GM12878 (cell line): ENCODE data around the gene PTCRA. TPM values are rescaled to one million over a fixed set of nuclear protein-coding genes. Genes with fewer than 3 reads are reported as not detected.

Experiments
- ATF2 ChIP-seq: IDR thresholded peaks from 2 replicates; pipeline ENCODE4 v1.6.1; 2012; ENCODE audit warnings: low read length, inconsistent platforms
- HDGF ChIP-seq: fragments of 450-650 bp; IDR thresholded peaks from 2 replicates; pipeline ENCODE4 v1.6.1; 2016; ENCODE audit warnings: antibody characterized with exemption
- IRF4 ChIP-seq: IDR thresholded peaks from 2 replicates; pipeline ENCODE4 v1.6.1; 2011; ENCODE audit warnings: low read depth, low read length
- NRF1 ChIP-seq: conservative IDR thresholded peaks from 2 replicates; pipeline ENCODE4 v1.6.1; 2011; ENCODE audit warnings: mild to moderate bottlenecking, low read depth, low read length, improper control_type of control experiment
- RAD51 ChIP-seq: fragments of 450-650 bp; IDR thresholded peaks from 2 replicates; pipeline ENCODE4 v1.6.1; 2016; ENCODE audit warnings: moderate library complexity, mild to moderate bottlenecking, inconsistent platforms
- SMARCA5 ChIP-seq: fragments of 450-650 bp; IDR thresholded peaks from 2 replicates; pipeline ENCODE4 v1.6.1; 2017; ENCODE audit warnings: mild to moderate bottlenecking
- polyA plus RNA-seq, 11 experiments: library from polyadenylated mRNA; depleted of rRNA in 4 of 11; unstranded in 6 of 11; stranded (reverse) in 5 of 11; fragments of >200 nt; fragmentation: Nextera tagmentation in 4 of 11; fragmentation: Illumina TruSeq in 1 of 11; extraction: Ambion mirVana in 4 of 11; extraction: Trizol in 1 of 11; gene quantifications; 1 replicate in 1 of 11; 2 replicates in 10 of 11; pipeline versions ENCODE4 v1.2.1 to v1.2.3, GENCODE V29; 2011 to 2016; ENCODE audit warnings: inconsistent platforms in 2 of 11, missing spikeins in 2 of 11, low read depth in 1 of 11
- total RNA-seq, 4 experiments: library from RNA; depleted of rRNA in 3 of 4; stranded (reverse); fragments of >200 nt in 3 of 4; fragmentation: Illumina TruSeq in 1 of 4; extraction: Trizol in 1 of 4; gene quantifications; 2 replicates each; pipeline versions ENCODE4 v1.2.1 to v1.2.3, GENCODE V29; 2013 to 2021
- TF ChIP-seq, protein P1 (sequence below): IDR thresholded peaks from 2 replicates; pipeline ENCODE4 v1.6.1; 2012; ENCODE audit warnings: improper control_type of control experiment, low read depth, low read length; ENCODE audit not compliant: insufficient replicate concordance

Gene PTCRA
- total and polyA plus RNA-seq, 10 of the 15 experiments (the other 5 are each of a cell fraction or from before 2014, with no cell fraction given), result 0.10 to 1.1 (median 0.19) TPM; not detected in 4

DNA sequence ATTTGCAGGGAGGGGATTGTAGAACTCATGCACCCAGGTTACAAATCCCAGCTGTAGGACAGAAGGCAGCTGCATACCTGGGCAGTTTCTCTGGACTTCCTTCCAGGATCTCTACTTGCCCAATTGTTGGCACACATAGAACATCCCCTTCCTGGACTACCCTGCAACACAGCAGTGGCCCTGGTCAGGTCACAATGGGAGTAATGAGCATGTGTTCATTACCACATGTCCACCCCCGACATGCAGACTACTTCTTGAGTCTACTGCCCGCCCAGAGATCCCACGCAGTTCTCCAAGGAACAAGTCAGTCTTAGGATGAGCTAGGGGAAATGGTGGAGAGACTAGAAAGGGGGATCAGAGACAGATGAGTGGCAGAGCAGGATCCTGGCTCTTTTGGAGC lies 58.1 kb downstream of the PTCRA start (continued):
- TF ChIP-seq, protein P1, sequence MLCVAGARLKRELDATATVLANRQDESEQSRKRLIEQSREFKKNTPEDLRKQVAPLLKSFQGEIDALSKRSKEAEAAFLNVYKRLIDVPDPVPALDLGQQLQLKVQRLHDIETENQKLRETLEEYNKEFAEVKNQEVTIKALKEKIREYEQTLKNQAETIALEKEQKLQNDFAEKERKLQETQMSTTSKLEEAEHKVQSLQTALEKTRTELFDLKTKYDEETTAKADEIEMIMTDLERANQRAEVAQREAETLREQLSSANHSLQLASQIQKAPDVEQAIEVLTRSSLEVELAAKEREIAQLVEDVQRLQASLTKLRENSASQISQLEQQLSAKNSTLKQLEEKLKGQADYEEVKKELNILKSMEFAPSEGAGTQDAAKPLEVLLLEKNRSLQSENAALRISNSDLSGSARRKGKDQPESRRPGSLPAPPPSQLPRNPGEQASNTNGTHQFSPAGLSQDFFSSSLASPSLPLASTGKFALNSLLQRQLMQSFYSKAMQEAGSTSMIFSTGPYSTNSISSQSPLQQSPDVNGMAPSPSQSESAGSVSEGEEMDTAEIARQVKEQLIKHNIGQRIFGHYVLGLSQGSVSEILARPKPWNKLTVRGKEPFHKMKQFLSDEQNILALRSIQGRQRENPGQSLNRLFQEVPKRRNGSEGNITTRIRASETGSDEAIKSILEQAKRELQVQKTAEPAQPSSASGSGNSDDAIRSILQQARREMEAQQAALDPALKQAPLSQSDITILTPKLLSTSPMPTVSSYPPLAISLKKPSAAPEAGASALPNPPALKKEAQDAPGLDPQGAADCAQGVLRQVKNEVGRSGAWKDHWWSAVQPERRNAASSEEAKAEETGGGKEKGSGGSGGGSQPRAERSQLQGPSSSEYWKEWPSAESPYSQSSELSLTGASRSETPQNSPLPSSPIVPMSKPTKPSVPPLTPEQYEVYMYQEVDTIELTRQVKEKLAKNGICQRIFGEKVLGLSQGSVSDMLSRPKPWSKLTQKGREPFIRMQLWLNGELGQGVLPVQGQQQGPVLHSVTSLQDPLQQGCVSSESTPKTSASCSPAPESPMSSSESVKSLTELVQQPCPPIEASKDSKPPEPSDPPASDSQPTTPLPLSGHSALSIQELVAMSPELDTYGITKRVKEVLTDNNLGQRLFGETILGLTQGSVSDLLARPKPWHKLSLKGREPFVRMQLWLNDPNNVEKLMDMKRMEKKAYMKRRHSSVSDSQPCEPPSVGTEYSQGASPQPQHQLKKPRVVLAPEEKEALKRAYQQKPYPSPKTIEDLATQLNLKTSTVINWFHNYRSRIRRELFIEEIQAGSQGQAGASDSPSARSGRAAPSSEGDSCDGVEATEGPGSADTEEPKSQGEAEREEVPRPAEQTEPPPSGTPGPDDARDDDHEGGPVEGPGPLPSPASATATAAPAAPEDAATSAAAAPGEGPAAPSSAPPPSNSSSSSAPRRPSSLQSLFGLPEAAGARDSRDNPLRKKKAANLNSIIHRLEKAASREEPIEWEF, result no peak
- TF ChIP-seq HDGF (no peak), IRF4 (no peak), SMARCA5 (no peak), NRF1 (no peak), RAD51 (no peak), ATF2 (no peak)
